Chondrocyte (in vitro differentiated cells): ENCODE results near the gene OCRL. TPM values are rescaled to one million over a fixed set of nuclear protein-coding genes. Genes with fewer than 3 reads are reported as not detected.

Experiments
- DNase-seq: peaks from one replicate; pipeline ENCODE4 v3.0.0; 2021; ENCODE audit warnings: mixed read lengths, low spot score
- H3K27ac Mint-ChIP-seq: one replicate; pipeline ENCODE4 v1.8.0; 2021; ENCODE audit warnings: mild to moderate bottlenecking, moderate library complexity, mixed read lengths; ENCODE audit not compliant: unreplicated experiment
- H3K27me3 Mint-ChIP-seq: 2 replicates; pipeline ENCODE4 v1.8.0; 2021; ENCODE audit warnings: low read depth, mixed read lengths
- H3K36me3 Mint-ChIP-seq: 2 replicates; pipeline ENCODE4 v1.8.0; 2021; ENCODE audit warnings: low read depth, mixed read lengths
- H3K4me1 Mint-ChIP-seq: 2 replicates; pipeline ENCODE4 v1.8.0; 2021; ENCODE audit warnings: low read depth, mild to moderate bottlenecking, mixed read lengths
- H3K4me3 Mint-ChIP-seq: one replicate; pipeline ENCODE4 v1.8.0; 2021; ENCODE audit warnings: mild to moderate bottlenecking, moderate library complexity, mixed read lengths; ENCODE audit not compliant: unreplicated experiment
- H3K9me3 Mint-ChIP-seq: 2 replicates; pipeline ENCODE4 v1.8.0; 2021; ENCODE audit warnings: low read depth, mixed read lengths
- CTCF ChIP-seq: fragments of 200-600 bp; sonication (generic); IDR thresholded peaks from 2 replicates; pipeline ENCODE4 v1.5.0; 2021; ENCODE audit warnings: antibody characterized with exemption, mild to moderate bottlenecking, moderate library complexity
- total RNA-seq: library from RNA; stranded (reverse); gene quantifications from 3 replicates; pipeline ENCODE4 v1.2.1, GENCODE V29; 2021

Gene OCRL
- total RNA-seq, 1 donor from 2014 or later = 58.9 TPM

- DNase-seq = no peak
- Mint-ChIP-seq H3K4me1 (peaks cover 2% of the 10 kb centered on the region), H3K9me3 (no peaks in the 10 kb centered on the region), H3K27me3 (no peaks in the 10 kb centered on the region), H3K27ac (no peak overlapping the region), H3K4me3 (no peak overlapping the region), H3K36me3 (no peaks in the 10 kb centered on the region)
- TF ChIP-seq CTCF = no peak
Measured at GRCh38 chrX:129613596-129613995, 73.5 kb downstream of the OCRL start.

GRCh38 chrX:129614481-129615255, 74.6 kb downstream of the OCRL start:
- Mint-ChIP-seq H3K9me3 (no peaks in the 10 kb centered on the region), H3K4me1 (peaks cover 2% of the 10 kb centered on the region), H3K4me3 (no peak overlapping the region), H3K27me3 (no peaks in the 10 kb centered on the region), H3K27ac (no peak overlapping the region), H3K36me3 (no peaks in the 10 kb centered on the region)
- no peak for DNase-seq
- no peak for TF ChIP-seq CTCF

- TF ChIP-seq CTCF = no peak
- Mint-ChIP-seq H3K36me3 (no peaks in the 10 kb centered on the region), H3K4me1 (peaks cover 2% of the 10 kb centered on the region), H3K4me3 (no peak overlapping the region), H3K9me3 (no peaks in the 10 kb centered on the region), H3K27me3 (no peaks in the 10 kb centered on the region), H3K27ac (no peak overlapping the region)
- no peak for DNase-seq
Measured at GRCh38 chrX:129617420-129617819, 77.4 kb downstream of the OCRL start.

- no peak for DNase-seq
- no peaks in the 10 kb centered on the region for H3K4me1 Mint-ChIP-seq
- no peak overlapping the region for H3K27ac Mint-ChIP-seq
- H3K36me3 Mint-ChIP-seq = no peaks in the 10 kb centered on the region
- H3K9me3 Mint-ChIP-seq = no peaks in the 10 kb centered on the region
- TF ChIP-seq CTCF = no peak
- H3K4me3 Mint-ChIP-seq = no peak overlapping the region
- no peaks in the 10 kb centered on the region for H3K27me3 Mint-ChIP-seq
Measured at GRCh38 chrX:129618997-129619396, 78.9 kb downstream of the OCRL start.

- no peak overlapping the region for H3K4me3 Mint-ChIP-seq
- H3K9me3 Mint-ChIP-seq = no peaks in the 10 kb centered on the region
- DNase-seq = no peak
- no peaks in the 10 kb centered on the region for H3K36me3 Mint-ChIP-seq
- no peak for TF ChIP-seq CTCF
- no peaks in the 10 kb centered on the region for H3K27me3 Mint-ChIP-seq
- H3K4me1 Mint-ChIP-seq = no peaks in the 10 kb centered on the region
- no peak overlapping the region for H3K27ac Mint-ChIP-seq
Measured at GRCh38 chrX:129622757-129623301, 82.8 kb downstream of the OCRL start.
